ENCODE results near the gene AMPD1. TPM values are rescaled to one million over a fixed set of nuclear protein-coding genes. Genes with fewer than 3 reads are reported as not detected.

The AMPD1 gene
- total RNA-seq, 2 experiments from 2014 or later = not detected

DNA sequence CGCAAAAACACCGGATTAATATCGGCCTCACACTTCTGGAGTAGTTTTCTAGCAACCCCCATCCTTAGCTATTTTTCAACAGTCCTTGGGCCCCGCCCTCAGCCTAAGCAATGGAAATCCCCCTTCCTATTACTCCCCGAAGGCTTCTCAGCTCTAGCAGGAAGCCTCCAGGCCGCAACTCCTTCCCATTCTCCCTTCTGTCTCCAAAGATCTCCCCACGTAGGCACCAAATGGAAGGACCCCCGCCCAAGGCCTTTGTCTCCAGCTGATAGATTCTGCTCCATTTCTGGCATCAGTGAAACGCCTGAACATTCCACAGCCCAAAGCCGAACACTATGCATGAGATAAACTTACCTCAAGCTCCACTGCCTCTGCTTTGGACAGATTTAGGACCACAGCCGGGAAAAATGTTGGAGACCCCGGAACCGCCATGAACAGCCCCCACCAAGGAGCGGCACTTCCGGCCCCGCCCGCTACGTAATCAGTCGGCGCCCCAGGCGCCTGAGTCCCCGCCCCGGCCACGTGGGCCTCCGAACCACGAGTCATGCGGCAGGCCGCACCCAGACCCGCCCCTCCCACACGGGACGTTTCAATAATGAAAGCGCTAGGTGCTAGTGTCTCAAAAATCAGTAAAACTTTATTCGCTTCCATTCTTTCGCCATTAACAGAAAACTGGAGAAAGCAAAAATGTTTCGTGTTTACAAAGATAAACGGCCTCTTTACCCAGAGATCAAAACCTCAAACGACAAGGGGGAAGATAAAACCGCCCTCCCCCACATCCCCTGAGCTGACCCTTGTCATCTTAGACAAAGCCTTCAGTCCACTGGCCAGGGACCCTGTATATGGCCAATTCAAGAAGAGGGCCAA lies 21.2 kb upstream of the AMPD1 start, which contains the start of gene NRAS:
Gene NRAS (minus strand): TSS at position 468 of the 867 bp plus-strand sequence. CDS start 611 bp downstream, outside the sequence.
- H3K27ac Mint-ChIP-seq = peak within 1 kb of the TSS; percentile 98
- no peaks in the 10 kb centered on the region for H3K9me3 Mint-ChIP-seq
- peaks cover 26% of the 10 kb centered on the region for H3K4me1 Mint-ChIP-seq
- ChIA-PET POLR2A (interaction anchor here (0.6 to 3.1 kb wide), 18 partner anchors 10 to 1328 kb away, joined by 3 to 40 read pairs (median 4); partner anchors contain the start of genes CSDE1, DENND2C, HIPK1 and SIKE1), CTCF (interaction anchor here (0.5 to 2.4 kb wide), 8 partner anchors 16 to 738 kb away, joined by 3 to 7 read pairs (median 4); partner anchors contain the start of genes CSDE1, DENND2C and OLFML3)
- peaks cover 74% of the 10 kb centered on the region for H3K36me3 Mint-ChIP-seq (ENCODE audit: low read depth)
- no peaks in the 10 kb centered on the region for H3K27me3 Mint-ChIP-seq
- peak within 1 kb of the TSS; percentile 97 for H3K4me3 Mint-ChIP-seq
- peak; percentile 96 for DNase-seq

DNA sequence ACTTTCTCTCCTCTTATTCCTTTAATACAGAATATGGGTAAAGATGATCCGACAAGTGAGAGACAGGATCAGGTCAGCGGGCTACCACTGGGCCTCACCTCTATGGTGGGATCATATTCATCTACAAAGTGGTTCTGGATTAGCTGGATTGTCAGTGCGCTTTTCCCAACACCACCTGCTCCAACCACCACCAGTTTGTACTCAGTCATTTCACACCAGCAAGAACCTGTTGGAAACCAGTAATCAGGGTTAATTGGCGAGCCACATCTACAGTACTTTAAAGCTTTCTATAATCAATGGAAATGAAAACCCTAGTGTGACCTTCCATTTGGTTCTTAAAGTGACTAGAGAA lies 20.6 kb upstream of the AMPD1 start:
- Mint-ChIP-seq H3K36me3 (ENCODE audit: low read depth) (peaks cover 68% of the 10 kb centered on the region), H3K27ac (peak overlapping the region; percentile 98), H3K9me3 (no peaks in the 10 kb centered on the region), H3K27me3 (no peaks in the 10 kb centered on the region), H3K4me3 (peak overlapping the region; percentile 97), H3K4me1 (peaks cover 26% of the 10 kb centered on the region)
- ChIA-PET CTCF (interaction anchor here (0.5 to 2.4 kb wide), 9 partner anchors 15 to 737 kb away, joined by 3 to 7 read pairs (median 4); partner anchors contain the start of genes CSDE1, DENND2C, OLFML3 and SIKE1), POLR2A (interaction anchor here (0.6 to 3.1 kb wide), 17 partner anchors 10 to 786 kb away, joined by 3 to 40 read pairs (median 5); partner anchors contain the start of genes CSDE1, DENND2C, HIPK1 and SIKE1)
- no peak for DNase-seq

DNA sequence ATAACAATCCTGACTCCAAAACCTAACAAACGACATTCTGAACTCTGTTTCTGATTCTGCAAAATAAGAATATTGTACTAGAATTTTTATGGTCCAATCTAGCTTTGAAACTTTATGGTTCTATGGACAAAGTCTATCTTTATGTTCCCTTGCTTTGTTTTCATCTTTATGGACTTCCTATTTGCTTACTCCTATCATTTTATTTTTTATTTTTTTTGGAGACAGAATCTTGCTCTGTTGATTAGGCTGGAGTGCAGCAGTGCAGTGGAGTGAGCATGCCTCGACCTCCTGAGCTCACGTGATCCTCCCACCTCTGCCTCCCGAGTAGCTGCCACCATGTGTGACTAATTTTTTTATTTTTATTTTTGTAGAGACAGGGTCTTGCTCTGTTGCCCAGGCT lies 17.6 kb upstream of the AMPD1 start:
- DNase-seq = no peak
- peaks cover 57% of the 10 kb centered on the region for H3K36me3 Mint-ChIP-seq (ENCODE audit: low read depth)
- H3K27me3 Mint-ChIP-seq = no peaks in the 10 kb centered on the region
- no peak overlapping the region for H3K4me3 Mint-ChIP-seq
- POLR2A ChIA-PET = interaction anchor here (0.9 kb wide), 1 partner anchor 42 kb away, joined by 3 read pairs; no protein-coding TSS in a partner anchor
- H3K9me3 Mint-ChIP-seq = no peaks in the 10 kb centered on the region
- no peak overlapping the region for H3K27ac Mint-ChIP-seq
- CTCF ChIA-PET = no interaction called here
- peaks cover 28% of the 10 kb centered on the region for H3K4me1 Mint-ChIP-seq

GRCh38 chr1:114710360-114710759 lies 15.0 kb upstream of the AMPD1 start:
- CTCF ChIA-PET = no interaction called here
- Mint-ChIP-seq H3K36me3 (ENCODE audit: low read depth) (peaks cover 58% of the 10 kb centered on the region), H3K4me3 (no peak overlapping the region)

DNA sequence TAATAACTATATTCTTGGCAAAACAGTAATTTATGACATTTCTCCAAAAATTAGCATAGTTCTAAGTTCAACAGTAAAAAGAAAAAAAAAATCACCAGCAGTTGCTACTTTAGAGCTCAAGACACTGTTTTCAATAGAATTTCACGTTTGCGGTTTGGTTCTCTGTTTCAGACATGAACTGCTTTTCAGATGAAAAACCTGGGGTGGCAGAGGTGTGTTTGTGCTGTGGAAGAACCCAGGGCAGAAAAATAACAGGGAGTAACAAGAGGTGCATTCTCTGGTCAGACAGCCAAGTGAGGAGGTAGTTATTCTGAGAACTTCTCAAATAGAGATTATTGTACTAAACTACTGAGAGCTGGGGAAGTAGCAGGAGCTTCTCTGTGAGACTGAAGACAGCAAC lies 12.3 kb upstream of the AMPD1 start:
- no peak overlapping the region for H3K27ac Mint-ChIP-seq
- DNase-seq = no peak
- peaks cover 2% of the 10 kb centered on the region for H3K4me1 Mint-ChIP-seq
- H3K27me3 Mint-ChIP-seq = no peaks in the 10 kb centered on the region
- H3K4me3 Mint-ChIP-seq = no peak overlapping the region
- H3K9me3 Mint-ChIP-seq = no peaks in the 10 kb centered on the region
- POLR2A ChIA-PET = interaction anchor here (2.8 kb wide), 1 partner anchor 8 kb away, joined by 8 read pairs; no protein-coding TSS in a partner anchor
- CTCF ChIA-PET = no interaction called here
- H3K36me3 Mint-ChIP-seq (ENCODE audit: low read depth) = peaks cover 44% of the 10 kb centered on the region

More at GRCh38 chr1:114710360-114710759, 15.0 kb upstream of the AMPD1 start:
- Mint-ChIP-seq H3K27ac (no peak overlapping the region), H3K27me3 (no peaks in the 10 kb centered on the region), H3K9me3 (no peaks in the 10 kb centered on the region), H3K4me1 (peaks cover 14% of the 10 kb centered on the region)
- POLR2A ChIA-PET = no interaction called here
- DNase-seq = no peak

DNA sequence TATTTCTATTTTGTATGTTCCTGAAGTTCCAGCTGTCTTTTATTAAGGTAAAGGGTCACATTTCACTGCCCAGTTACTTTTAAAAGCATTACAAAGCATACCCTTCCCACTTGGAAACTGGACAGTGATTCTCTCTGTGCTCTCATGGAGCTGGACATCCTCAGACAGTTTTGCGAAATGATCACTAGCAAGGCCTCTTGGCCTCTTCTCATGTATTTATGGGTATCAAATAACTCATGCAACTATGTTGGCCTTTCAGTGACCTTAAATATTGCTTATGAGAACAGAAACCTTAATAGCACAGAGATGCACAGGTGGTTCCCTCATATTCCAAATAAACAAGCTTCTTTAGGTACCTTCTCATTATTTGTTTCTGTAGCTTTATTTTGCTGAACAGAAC lies 7.9 kb upstream of the AMPD1 start:
- DNase-seq = no peak
- Mint-ChIP-seq H3K9me3 (no peaks in the 10 kb centered on the region), H3K4me3 (no peak overlapping the region), H3K27ac (no peak overlapping the region), H3K4me1 (peaks cover 4% of the 10 kb centered on the region), H3K27me3 (peaks cover under 1% of the 10 kb centered on the region), H3K36me3 (ENCODE audit: low read depth) (peaks cover 22% of the 10 kb centered on the region)
- ChIA-PET CTCF (interaction anchor here (1.4 kb wide), 1 partner anchor 356 kb away, joined by 3 read pairs; no protein-coding TSS in a partner anchor), POLR2A (interaction anchor here (0.6 kb wide), 1 partner anchor 751 kb away, joined by 3 read pairs; no protein-coding TSS in a partner anchor)

DNA sequence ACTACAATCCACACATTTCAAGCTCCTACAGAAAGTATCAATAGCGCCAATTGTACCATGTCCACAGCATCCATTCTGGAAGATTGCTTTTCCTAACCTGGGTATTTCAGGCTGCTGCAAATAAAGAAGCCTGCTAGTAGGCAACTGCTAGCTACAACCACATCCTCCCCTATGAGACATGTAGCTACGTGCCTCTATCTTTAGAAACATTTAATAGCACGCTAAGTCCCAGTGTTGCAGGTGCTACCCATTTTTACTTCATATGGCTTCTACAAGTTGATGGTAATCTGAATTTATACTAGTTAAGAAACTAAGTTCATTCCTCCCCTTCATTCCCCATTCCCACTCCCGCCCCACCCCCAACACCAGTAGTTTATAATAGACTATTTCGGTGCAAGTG lies 7.4 kb upstream of the AMPD1 start:
- no peak for DNase-seq
- Mint-ChIP-seq H3K4me1 (peaks cover 4% of the 10 kb centered on the region), H3K27ac (no peak overlapping the region), H3K27me3 (peaks cover 2% of the 10 kb centered on the region), H3K4me3 (no peak overlapping the region), H3K9me3 (no peaks in the 10 kb centered on the region), H3K36me3 (ENCODE audit: low read depth) (peaks cover 18% of the 10 kb centered on the region)
- ChIA-PET CTCF (interaction anchor here (1.4 kb wide), 1 partner anchor 356 kb away, joined by 3 read pairs; no protein-coding TSS in a partner anchor), POLR2A (no interaction called here)

- peaks cover 5% of the 10 kb centered on the region for H3K27me3 Mint-ChIP-seq
- no peaks in the 10 kb centered on the region for H3K9me3 Mint-ChIP-seq
- no peak overlapping the region for H3K27ac Mint-ChIP-seq
- ChIA-PET CTCF (interaction anchor here (1.4 kb wide), 1 partner anchor 355 kb away, joined by 3 read pairs; no protein-coding TSS in a partner anchor), POLR2A (no interaction called here)
- H3K4me1 Mint-ChIP-seq = peaks cover 4% of the 10 kb centered on the region
- peaks cover 10% of the 10 kb centered on the region for H3K36me3 Mint-ChIP-seq (ENCODE audit: low read depth)
- no peak overlapping the region for H3K4me3 Mint-ChIP-seq
- no peak for DNase-seq
Measured at GRCh38 chr1:114701931-114702330, 6.6 kb upstream of the AMPD1 start.

- DNase-seq = no peak
- Mint-ChIP-seq H3K4me1 (peaks cover 4% of the 10 kb centered on the region), H3K9me3 (no peaks in the 10 kb centered on the region), H3K27me3 (peaks cover 14% of the 10 kb centered on the region), H3K27ac (no peak overlapping the region), H3K36me3 (ENCODE audit: low read depth) (no peaks in the 10 kb centered on the region), H3K4me3 (no peak overlapping the region)
- ChIA-PET POLR2A (no interaction called here), CTCF (interaction anchor here (1.2 kb wide), 1 partner anchor 16 kb away, joined by 4 read pairs; no protein-coding TSS in a partner anchor)
Measured at GRCh38 chr1:114700036-114700600, 4.8 kb upstream of the AMPD1 start.

- ChIA-PET POLR2A (no interaction called here), CTCF (no interaction called here)
- H3K36me3 Mint-ChIP-seq (ENCODE audit: low read depth) = no peaks in the 10 kb centered on the region
- H3K27ac Mint-ChIP-seq = no peak overlapping the region
- peaks cover 4% of the 10 kb centered on the region for H3K4me1 Mint-ChIP-seq
- no peak for DNase-seq
- no peak overlapping the region for H3K4me3 Mint-ChIP-seq
- H3K27me3 Mint-ChIP-seq = peaks cover 14% of the 10 kb centered on the region
- no peaks in the 10 kb centered on the region for H3K9me3 Mint-ChIP-seq
Measured at GRCh38 chr1:114696810-114697209, 1.5 kb upstream of the AMPD1 start.

DNA sequence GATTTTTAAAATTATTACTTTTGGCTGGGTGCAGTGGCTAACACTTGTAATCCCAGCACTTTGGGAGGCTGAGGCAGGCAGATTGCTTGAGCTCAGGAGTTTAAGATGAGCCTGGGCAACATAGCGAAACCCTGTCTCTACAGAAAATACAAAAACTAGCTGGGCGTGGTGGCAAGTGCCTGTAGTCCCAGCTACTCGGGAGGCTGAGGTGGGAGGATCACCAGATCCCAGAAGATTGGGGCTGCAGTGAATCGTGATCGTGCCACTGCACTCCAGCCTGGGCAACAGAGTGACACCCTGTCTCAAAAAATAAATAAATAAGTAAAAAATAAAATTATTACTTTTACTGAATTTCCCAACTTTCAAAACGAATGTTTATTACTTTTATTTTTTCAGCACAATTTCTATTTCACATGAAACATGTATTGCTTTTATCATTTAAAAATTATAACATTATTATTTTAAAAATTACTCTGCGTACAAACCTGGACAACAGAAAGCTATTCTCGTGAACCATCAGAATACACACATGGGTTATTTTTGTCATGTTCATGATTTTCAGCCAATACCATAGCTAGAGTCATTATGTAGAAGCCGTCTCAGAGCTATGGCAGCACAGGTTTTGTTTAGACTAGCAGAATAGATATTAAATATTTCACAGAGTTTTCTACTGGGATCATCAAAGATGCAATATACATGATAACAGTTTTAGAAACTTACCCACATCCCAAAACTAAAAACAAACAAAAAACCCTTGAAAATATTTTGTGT lies 621 bp downstream of the AMPD1 start:
- no peak for DNase-seq
- Mint-ChIP-seq H3K36me3 (ENCODE audit: low read depth) (no peaks in the 10 kb centered on the region), H3K27me3 (peaks cover 14% of the 10 kb centered on the region), H3K4me3 (no peak overlapping the region), H3K9me3 (no peaks in the 10 kb centered on the region), H3K4me1 (peaks cover 2% of the 10 kb centered on the region), H3K27ac (no peak overlapping the region)
- CTCF ChIA-PET = interaction anchor here (1.0 kb wide), 1 partner anchor 348 kb away, joined by 3 read pairs; no protein-coding TSS in a partner anchor
- POLR2A ChIA-PET = no interaction called here

- ChIA-PET POLR2A (no interaction called here), CTCF (no interaction called here)
- H3K4me3 Mint-ChIP-seq = no peak overlapping the region
- H3K4me1 Mint-ChIP-seq = peaks cover 2% of the 10 kb centered on the region
- no peak for DNase-seq
- no peaks in the 10 kb centered on the region for H3K9me3 Mint-ChIP-seq
- H3K27ac Mint-ChIP-seq = no peak overlapping the region
- H3K27me3 Mint-ChIP-seq = peaks cover 18% of the 10 kb centered on the region
- H3K36me3 Mint-ChIP-seq (ENCODE audit: low read depth) = no peaks in the 10 kb centered on the region
Measured at GRCh38 chr1:114692947-114693346, 2.4 kb downstream of the AMPD1 start.
